ENCODE data around the gene EI24.

EI24 gene

GRCh38 chr11:125627236-125627910 lies 58.1 kb downstream of the EI24 start:
- TF ChIP-seq CTCF (conservative IDR thresholded peaks at IDR 0.05), result no peak
- H3K27ac ChIP-seq, result peak overlapping the region; percentile 96

Measured in VCaP (cell line).